ENCODE results near the gene TEX13D.

TEX13D gene

DNA sequence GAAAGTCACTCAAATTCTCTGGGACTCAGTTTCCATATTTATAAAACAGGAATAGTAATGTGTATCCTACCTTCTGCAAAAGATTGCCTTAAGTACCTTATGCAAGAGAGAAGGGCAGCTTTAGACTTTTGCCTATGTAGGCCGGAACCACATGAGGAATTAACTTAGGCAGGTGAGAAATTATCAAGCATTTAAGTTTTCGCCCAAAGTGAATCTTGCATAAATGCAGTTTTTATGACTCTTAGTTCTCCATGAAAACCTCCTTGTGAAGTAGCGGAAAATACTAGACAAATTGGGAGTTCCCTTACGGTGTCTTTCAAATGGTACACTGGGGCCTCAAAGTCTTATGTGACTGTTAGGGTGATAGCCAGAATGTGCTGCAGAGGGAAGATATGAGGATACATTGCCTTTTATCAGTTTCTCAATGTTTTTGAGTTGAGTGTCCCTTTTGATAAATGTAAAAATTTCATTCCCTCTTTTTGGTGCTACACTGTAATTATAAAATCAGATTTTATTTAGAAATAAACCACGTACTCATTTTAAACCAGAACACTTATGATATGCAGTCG is 16.5 kb downstream of the TEX13D start:
- FAIRE-seq: no peak

DNA sequence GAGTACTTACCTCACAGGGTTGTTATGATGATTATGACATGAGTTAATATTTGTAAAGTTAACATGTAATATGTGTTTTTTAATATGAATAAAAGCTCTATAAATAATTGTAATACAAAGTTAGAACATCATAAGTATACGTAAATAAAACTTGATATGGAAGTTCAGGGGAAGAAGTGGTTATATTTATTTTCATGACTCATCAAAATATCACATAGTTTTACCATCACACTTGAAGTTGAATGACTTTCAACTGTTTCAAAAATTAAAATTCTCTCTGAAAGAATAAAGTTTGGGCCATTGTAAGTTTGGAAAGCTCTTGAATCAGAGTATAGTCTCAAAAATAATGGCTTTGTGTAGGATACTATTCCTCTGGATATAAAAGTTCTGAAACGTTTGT is 22.2 kb downstream of the TEX13D start:
- no peak for FAIRE-seq

DNA sequence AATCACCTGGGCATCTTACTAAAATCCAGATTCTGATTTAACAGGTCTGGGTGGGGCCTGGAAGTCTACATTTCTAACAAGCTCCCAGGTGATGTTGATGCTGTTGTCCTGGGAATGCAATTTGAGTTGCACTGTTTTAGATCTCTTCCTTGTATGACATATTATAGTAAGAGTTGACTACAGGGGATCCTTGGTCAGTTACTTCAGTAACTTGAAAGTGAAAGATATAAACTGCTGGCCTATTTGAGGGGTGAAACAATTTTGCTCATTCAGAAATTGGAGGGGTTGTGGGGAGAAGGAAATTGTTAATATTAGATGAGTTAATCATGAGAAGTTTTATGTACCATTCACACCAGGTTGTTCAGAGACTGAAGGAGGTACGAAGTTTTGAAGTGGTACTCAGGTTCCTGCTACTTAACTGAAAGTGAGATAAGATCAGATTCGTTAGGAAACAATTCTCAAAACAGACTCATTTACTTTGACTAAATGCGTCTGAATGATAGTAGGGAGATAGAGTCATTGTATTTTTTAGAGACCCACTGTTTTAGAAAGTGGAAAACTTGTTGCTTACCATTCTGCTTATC is 26.4 kb downstream of the TEX13D start:
- FAIRE-seq: no peak

DNA sequence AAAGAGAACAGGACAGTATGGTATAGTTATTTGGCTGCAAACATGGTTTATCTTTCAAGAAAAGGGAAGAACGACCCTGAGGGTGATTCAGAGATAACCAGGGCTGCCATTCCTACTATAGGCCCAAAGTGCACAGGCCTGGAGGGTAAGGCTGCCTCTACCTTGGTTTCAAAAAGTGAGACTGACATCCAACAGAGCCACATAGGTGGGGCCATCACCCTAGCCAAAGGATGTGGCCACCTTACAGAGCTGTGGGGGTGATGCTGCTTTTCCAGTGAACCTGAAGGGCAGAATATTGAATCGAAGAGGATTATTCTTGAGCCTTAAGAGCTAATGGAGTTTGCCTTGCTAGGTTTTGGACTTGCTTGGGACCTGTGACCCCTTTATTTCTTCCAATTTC is 29.6 kb downstream of the TEX13D start:
- FAIRE-seq: no peak

DNA sequence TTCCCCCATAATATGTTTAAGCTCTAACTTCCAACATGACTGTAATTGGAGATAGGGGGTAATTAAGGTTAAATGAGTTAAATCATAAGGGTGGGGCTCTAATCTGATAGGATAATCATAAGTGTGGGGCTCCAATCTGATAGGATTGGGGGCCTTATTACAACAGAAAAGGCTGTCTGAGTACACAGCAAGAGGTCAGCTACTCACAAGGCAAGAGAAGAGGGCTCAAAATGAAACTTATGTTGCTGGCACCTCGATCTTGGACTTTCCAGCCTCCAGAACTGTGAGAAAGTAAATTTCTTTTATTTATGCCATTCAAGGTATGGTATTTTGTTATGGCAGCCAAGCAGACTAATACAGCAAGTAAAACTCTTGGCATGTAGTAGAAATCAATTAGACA is 30.3 kb downstream of the TEX13D start:
- no peak for FAIRE-seq

DNA sequence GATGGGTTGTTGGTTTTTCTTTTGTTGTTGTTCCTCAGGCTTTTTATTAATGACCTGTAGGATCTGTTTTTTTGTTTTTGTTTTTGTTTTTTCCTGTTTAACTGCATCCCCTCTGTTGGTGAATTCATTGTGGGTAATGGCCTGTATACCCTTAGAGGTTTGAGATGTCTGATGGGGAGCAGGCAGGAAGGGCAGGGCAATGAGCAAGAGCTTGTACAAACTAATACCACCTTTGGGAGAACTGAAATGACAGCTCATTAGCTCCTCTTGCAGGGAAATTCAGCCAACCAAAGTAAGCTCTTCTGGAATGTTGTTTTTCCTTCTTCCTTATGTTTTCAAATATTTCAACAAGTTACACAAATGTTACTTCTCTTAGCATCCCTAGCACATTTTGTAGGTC is 37.3 kb downstream of the TEX13D start:
- no peak for FAIRE-seq

DNA sequence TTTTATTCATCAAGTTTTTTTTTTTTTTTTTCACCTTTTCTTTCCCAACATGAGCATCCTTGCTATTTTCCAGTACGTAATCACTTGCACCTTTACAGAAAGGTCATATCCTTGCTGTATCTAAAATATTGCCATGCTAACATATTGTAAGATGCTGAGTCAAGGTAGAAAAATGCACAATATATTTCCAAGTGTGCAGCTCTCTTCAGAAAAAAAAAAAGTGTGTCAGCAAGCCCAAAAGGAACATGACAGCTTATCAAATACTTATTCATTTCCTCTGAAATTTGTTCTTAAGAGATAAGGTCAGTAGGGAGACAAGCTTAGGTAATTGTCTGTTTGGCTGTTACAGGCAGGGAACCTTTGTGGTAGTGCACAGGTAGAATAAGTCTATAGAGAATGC is 40.9 kb downstream of the TEX13D start:
- no peak for FAIRE-seq

- no peak for FAIRE-seq
Measured at GRCh38 chrX:124378643-124379042, 46.2 kb downstream of the TEX13D start.

- FAIRE-seq: no peak
Measured at GRCh38 chrX:124383354-124383753, 50.9 kb downstream of the TEX13D start.

- no peak for FAIRE-seq
Measured at GRCh38 chrX:124386401-124386800, 53.9 kb downstream of the TEX13D start.
